ENCODE data around the gene TNS2.
A peak's percentile ranks its signal among the peaks of the same experiment; 100 is the strongest.

TNS2 gene

DNA sequence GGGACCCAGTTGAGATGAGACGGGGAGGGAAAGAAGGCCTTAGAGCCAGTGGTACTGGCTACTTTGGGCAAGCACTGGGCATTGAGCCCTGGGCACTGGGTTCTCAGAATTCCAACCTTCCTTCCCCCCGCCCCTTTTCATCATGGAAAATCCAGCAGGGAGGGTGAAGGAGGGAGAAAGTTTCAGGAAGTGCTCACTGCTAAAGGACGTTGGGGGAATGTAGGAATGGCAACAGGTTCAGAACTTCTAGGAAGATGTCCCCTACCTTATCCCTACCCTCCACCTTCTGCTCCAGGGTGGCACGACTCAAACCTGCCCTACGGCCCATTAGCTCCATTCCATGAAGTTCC lies 4.2 kb upstream of the TNS2 start:
- Histone ChIP-seq H3K4me3 (peak overlapping the region; percentile 71 to 79), H3K36me3 (peaks cover 0 to 20% (median 18%) of the 10 kb centered on the region in 3 donors), H3K27ac (peak overlapping the region; percentile 99), H3K27me3 (no peaks in the 10 kb centered on the region), H3K4me1 (peaks cover 0 to 70% (median 51%) of the 10 kb centered on the region in 4 donors), H3K9me3 (no peaks in the 10 kb centered on the region)
- DNase-seq: peak; percentile 88 to 92
- intact Hi-C loops (cut with DNase I; ENCODE audit: low total_unique reads): no loop called here
- TF ChIP-seq, protein P1, sequence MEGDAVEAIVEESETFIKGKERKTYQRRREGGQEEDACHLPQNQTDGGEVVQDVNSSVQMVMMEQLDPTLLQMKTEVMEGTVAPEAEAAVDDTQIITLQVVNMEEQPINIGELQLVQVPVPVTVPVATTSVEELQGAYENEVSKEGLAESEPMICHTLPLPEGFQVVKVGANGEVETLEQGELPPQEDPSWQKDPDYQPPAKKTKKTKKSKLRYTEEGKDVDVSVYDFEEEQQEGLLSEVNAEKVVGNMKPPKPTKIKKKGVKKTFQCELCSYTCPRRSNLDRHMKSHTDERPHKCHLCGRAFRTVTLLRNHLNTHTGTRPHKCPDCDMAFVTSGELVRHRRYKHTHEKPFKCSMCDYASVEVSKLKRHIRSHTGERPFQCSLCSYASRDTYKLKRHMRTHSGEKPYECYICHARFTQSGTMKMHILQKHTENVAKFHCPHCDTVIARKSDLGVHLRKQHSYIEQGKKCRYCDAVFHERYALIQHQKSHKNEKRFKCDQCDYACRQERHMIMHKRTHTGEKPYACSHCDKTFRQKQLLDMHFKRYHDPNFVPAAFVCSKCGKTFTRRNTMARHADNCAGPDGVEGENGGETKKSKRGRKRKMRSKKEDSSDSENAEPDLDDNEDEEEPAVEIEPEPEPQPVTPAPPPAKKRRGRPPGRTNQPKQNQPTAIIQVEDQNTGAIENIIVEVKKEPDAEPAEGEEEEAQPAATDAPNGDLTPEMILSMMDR (IDR thresholded peaks at IDR 0.05): no peak

DNA sequence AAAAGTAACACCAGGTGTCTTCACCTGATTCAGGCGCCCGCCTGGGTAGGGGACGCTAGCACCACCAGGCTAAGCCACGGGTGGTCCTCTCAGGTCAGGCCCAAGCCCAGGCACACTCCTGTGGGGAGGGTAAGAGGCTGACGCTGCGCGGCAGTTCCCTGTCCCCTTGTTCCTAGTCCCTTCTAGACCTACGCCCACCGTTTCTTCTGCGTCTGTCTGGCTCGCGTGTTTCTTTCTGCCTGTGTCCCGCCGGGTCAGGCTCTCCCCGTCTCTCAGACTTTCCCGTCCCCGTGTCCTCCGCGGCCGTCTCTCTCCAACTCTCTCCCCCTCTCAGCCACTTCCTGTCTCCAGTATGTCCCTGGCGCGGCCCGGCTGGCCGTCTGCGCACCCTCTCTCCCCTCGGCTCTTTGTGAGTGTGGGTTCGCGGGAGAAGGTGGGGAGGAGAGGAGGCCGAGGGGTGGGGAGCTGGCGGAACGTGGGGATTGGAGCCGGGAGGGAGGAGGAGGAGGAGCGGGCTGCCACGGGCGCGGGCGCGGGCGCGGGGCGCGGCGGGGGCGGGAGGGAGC lies 3.1 kb upstream of the TNS2 start:
- DNase-seq: peak; percentile 95 to 97
- H3K9me3 ChIP-seq: no peaks in the 10 kb centered on the region
- intact Hi-C loops (cut with DNase I; ENCODE audit: low total_unique reads): no loop called here
- peaks cover under 1 to 17% (median 15%) of the 10 kb centered on the region in 3 donors for H3K36me3 ChIP-seq
- H3K4me1 ChIP-seq: peaks cover 0 to 80% (median 59%) of the 10 kb centered on the region in 4 donors
- TF ChIP-seq, protein P1 (IDR thresholded peaks at IDR 0.05): peak in 1 of 2 experiments; percentile 10
- peak overlapping the region; percentile 99 for H3K27ac ChIP-seq
- H3K4me3 ChIP-seq: peak overlapping the region; percentile 71 to 79
- no peaks in the 10 kb centered on the region for H3K27me3 ChIP-seq

GRCh38 chr12:53047221-53048032 lies 2.4 kb upstream of the TNS2 start:
- DNase-seq: peak; percentile 84 to 93
- Histone ChIP-seq H3K27me3 (no peaks in the 10 kb centered on the region), H3K27ac (peak overlapping the region; percentile 99), H3K4me1 (peaks cover 0 to 84% (median 66%) of the 10 kb centered on the region in 4 donors), H3K9me3 (no peaks in the 10 kb centered on the region), H3K4me3 (peak overlapping the region; percentile 71 to 79), H3K36me3 (peaks cover 7 to 20% (median 17%) of the 10 kb centered on the region in 3 donors)
- intact Hi-C loops (cut with DNase I; ENCODE audit: low total_unique reads): no loop called here
- TF ChIP-seq, protein P1 (IDR thresholded peaks at IDR 0.05): peak in 1 of 2 experiments; percentile 55

DNA sequence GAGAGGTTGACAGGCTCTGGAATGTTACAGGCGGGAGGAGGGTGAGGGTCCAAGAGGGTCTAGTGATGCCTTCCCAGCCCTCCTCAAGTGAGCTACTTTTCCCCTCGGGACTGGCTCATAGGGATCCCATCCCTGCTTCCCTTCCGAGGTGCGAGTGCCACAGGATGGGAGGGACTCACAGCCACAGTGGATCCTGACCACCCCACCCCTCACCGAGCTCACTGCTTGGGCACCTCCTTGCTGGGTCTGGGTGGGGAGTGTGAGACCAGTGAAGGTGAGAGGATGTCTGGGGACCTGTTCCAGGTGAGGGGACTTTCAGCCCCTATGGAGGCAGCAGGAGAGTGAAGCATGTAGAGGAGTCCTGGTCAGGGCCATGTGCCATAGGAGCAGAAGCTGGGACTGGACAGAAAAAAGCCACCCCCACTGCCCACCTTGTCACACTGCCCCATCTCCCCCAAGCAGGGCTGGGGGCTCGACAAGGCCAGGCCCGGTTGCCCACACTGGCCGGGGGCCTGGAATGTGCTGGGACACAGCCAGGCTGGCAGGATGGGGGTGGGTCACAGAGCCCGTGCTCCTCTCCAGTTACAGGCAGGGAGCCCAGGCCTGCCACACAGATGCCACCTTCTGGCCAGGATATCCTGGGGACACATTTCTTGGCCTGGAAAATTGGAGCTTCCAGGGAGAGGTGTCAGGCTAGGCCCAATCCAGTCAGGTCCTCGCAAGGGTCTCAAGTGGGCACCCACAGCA lies 1.7 kb upstream of the TNS2 start:
- peak overlapping the region; percentile 71 to 79 for H3K4me3 ChIP-seq
- H3K27me3 ChIP-seq: no peaks in the 10 kb centered on the region
- peak; percentile 71 to 92 for DNase-seq
- H3K4me1 ChIP-seq: peaks cover 4 to 85% (median 68%) of the 10 kb centered on the region in 4 donors
- intact Hi-C loops (cut with DNase I; ENCODE audit: low total_unique reads): no loop called here
- peaks cover 7 to 12% (median 10%) of the 10 kb centered on the region in 3 donors for H3K36me3 ChIP-seq
- H3K9me3 ChIP-seq: no peaks in the 10 kb centered on the region
- TF ChIP-seq, protein P1 (IDR thresholded peaks at IDR 0.05): peak; percentile 11 to 30
- H3K27ac ChIP-seq: peak overlapping the region; percentile 99

- H3K27me3 ChIP-seq: no peaks in the 10 kb centered on the region
- H3K4me1 ChIP-seq: peaks cover 9 to 85% (median 68%) of the 10 kb centered on the region in 4 donors
- intact Hi-C loops (cut with DNase I; ENCODE audit: low total_unique reads): no loop called here
- H3K4me3 ChIP-seq: peak overlapping the region; percentile 71 to 79
- TF ChIP-seq, protein P1 (IDR thresholded peaks at IDR 0.05): no peak
- peaks cover 6 to 11% (median 7%) of the 10 kb centered on the region in 3 donors for H3K36me3 ChIP-seq
- DNase-seq: peak; percentile 85 to 92
- no peaks in the 10 kb centered on the region for H3K9me3 ChIP-seq
- peak overlapping the region; percentile 99 for H3K27ac ChIP-seq
Observed at GRCh38 chr12:53048780-53049401, 974 bp upstream of the TNS2 start.
